Stomach (tissue), 19 donors: ENCODE data around the gene RCE1. TPM values are rescaled to one million over a fixed set of nuclear protein-coding genes. Genes with fewer than 3 reads are reported as not detected.
"Not testable (repeated sequence)": the region's sequence is repeated elsewhere in the genome, so short reads cannot be mapped to it uniquely, and the experiment has no call there.

Experiments used
- DNase-seq, 2 donors: peaks; one replicate each; pipeline versions ENCODE4 v3.0.0 to v3.0.0-alpha.2; 2013 to 2019
- H3K27ac ChIP-seq, 5 donors: fragments of 200-600 bp in 4 of 5; sonication (generic) in 4 of 5; one replicate each; pipeline ENCODE4 v1.5.1; 2013 to 2019; ENCODE audit warnings: mild to moderate bottlenecking in 1 of 5, moderate library complexity in 1 of 5
- H3K27me3 ChIP-seq, 3 donors: fragments of 200-600 bp; sonication (generic); one replicate each; pipeline ENCODE4 v1.5.1; 2017 to 2019; ENCODE audit warnings: mixed run types in 1 of 3
- H3K36me3 ChIP-seq, 4 donors: fragments of 200-600 bp; sonication (generic); 1 replicate in 3 of 4; 2 replicates in 1 of 4; pipeline ENCODE4 v1.5.1; 2016 to 2019
- H3K4me1 ChIP-seq, 4 donors: fragments of 200-600 bp; sonication (generic); one replicate each; pipeline ENCODE4 v1.5.1; 2016 to 2019
- H3K4me3 ChIP-seq, 4 donors: fragments of 200-600 bp; sonication (generic) in 3 of 4; one replicate each; pipeline ENCODE4 v1.5.1; 2016 to 2019; ENCODE audit warnings: mild to moderate bottlenecking in 1 of 4
- H3K9me3 ChIP-seq, 4 donors: fragments of 200-600 bp; sonication (generic); one replicate each; pipeline ENCODE4 v1.5.1; 2016 to 2019
- EP300 ChIP-seq: sonication (generic); formaldehyde crosslinking; IDR thresholded peaks from one replicate; pipeline ENCODE4 v1.6.1; 2017; ENCODE audit warnings: antibody characterized with exemption
- POLR2A ChIP-seq, 4 donors: fragments of 450-650 bp; IDR thresholded peaks; one replicate each; pipeline ENCODE4 v1.6.1; 2016; ENCODE audit warnings: antibody characterized with exemption in 4 of 4, control low read depth in 2 of 4, mild to moderate bottlenecking in 1 of 4, moderate library complexity in 1 of 4
- POLR2AphosphoS5 ChIP-seq, 3 donors: sonication (generic); formaldehyde crosslinking; IDR thresholded peaks; one replicate each; pipeline ENCODE4 v1.6.1; 2016; ENCODE audit warnings: antibody characterized with exemption in 3 of 3
- WGBS, 5 donors: extraction: QIAGEN DNeasy Blood & Tissue Kit in 3 of 5; methylation state at CpG; one replicate each; pipeline versions ENCODE4 v1.1.5 to v1.1.7; 2013 to 2018; 5-methylcytosine and 5-hydroxymethylcytosine counted together
- intact Hi-C: fragments of 100-400 bp; cut with DNase I; formaldehyde crosslinking; loops from one replicate; pipeline ENCODE4 v1.15.1; 2023; ENCODE audit warnings: low total_unique reads
- long read RNA-seq, 10 donors: transcript quantifications; one replicate each; lab custom pipeline, GENCODE V29; 2026
- polyA plus RNA-seq, 3 donors: library from polyadenylated mRNA; stranded (reverse); fragments of 200-250 nt; gene quantifications; one replicate each; pipeline ENCODE4 v1.2.3, GENCODE V29; 2013
- total RNA-seq, 5 donors: library from RNA; depleted of rRNA; stranded (reverse); fragments of >200 nt; gene quantifications; one replicate each; pipeline versions ENCODE4 v1.1.0 to v1.2.3, GENCODE V29; 2014 to 2016
- TF ChIP-seq, protein P1 (sequence below), 7 experiments: fragments of 450-650 bp in 4 of 7; fragments of 200-600 bp in 3 of 7; sonication (generic) in 3 of 7; IDR thresholded peaks; one replicate each; pipeline ENCODE4 v1.5.1; 2016 to 2019; ENCODE audit warnings: antibody characterized with exemption in 7 of 7, control low read depth in 2 of 7, mild to moderate bottlenecking in 1 of 7
- donor health status: healthy with polysubstance abuse.
- donor health status: Bipolar disorder and iron deficiency.
- donor health status: healthy.

The RCE1 gene, protein sequence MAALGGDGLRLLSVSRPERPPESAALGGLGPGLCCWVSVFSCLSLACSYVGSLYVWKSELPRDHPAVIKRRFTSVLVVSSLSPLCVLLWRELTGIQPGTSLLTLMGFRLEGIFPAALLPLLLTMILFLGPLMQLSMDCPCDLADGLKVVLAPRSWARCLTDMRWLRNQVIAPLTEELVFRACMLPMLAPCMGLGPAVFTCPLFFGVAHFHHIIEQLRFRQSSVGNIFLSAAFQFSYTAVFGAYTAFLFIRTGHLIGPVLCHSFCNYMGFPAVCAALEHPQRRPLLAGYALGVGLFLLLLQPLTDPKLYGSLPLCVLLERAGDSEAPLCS
- total RNA-seq (100 to 1,000 TPM in 1 of 5 donors, 10 to 100 TPM in 2, 1 to 10 TPM in 1, under 1 TPM in 1; 0.58 to 124 (median 19.4) TPM), polyA plus RNA-seq (10 to 100 TPM in 2 of 3 donors, 1 to 10 TPM in 1; 9.7 to 22.5 (median 10.1) TPM)
- long read RNA-seq, donor 1, partial matches to known transcripts: 0 of 5 reads
- long read RNA-seq, donor 1, other reads (novel, unspliced or antisense): 0 of 5 reads
- long read RNA-seq, donor 2, partial matches to known transcripts: 0 of 6 reads
- long read RNA-seq, donor 2, other reads (novel, unspliced or antisense): 0 of 6 reads
- long read RNA-seq, donor 3, partial matches to known transcripts: 0 of 3 reads
- long read RNA-seq, donor 3, other reads (novel, unspliced or antisense): 0 of 3 reads
- long read RNA-seq, donor 4: 0 reads
- long read RNA-seq, donor 5, partial matches to known transcripts: 0 of 1 reads
- long read RNA-seq, donor 5, other reads (novel, unspliced or antisense): 0 of 1 reads
- long read RNA-seq, donor 6, transcript RCE1-201 (8 exons, 1,485 nt): major isoform, 6 of 9 reads
- long read RNA-seq, donor 6, partial matches to known transcripts: 0 of 9 reads
- long read RNA-seq, donor 6, other reads (novel, unspliced or antisense): 0 of 9 reads
- long read RNA-seq, donor 7, partial matches to known transcripts: 0 of 5 reads
- long read RNA-seq, donor 7, other reads (novel, unspliced or antisense): 0 of 5 reads
- long read RNA-seq, donor 8, partial matches to known transcripts: 0 of 6 reads
- long read RNA-seq, donor 8, other reads (novel, unspliced or antisense): 0 of 6 reads
- long read RNA-seq, donor 9, partial matches to known transcripts: 0 of 5 reads
- long read RNA-seq, donor 9, other reads (novel, unspliced or antisense): 0 of 5 reads
- long read RNA-seq, donor 10, partial matches to known transcripts: 0 of 3 reads
- long read RNA-seq, donor 10, other reads (novel, unspliced or antisense): 0 of 3 reads

DNA sequence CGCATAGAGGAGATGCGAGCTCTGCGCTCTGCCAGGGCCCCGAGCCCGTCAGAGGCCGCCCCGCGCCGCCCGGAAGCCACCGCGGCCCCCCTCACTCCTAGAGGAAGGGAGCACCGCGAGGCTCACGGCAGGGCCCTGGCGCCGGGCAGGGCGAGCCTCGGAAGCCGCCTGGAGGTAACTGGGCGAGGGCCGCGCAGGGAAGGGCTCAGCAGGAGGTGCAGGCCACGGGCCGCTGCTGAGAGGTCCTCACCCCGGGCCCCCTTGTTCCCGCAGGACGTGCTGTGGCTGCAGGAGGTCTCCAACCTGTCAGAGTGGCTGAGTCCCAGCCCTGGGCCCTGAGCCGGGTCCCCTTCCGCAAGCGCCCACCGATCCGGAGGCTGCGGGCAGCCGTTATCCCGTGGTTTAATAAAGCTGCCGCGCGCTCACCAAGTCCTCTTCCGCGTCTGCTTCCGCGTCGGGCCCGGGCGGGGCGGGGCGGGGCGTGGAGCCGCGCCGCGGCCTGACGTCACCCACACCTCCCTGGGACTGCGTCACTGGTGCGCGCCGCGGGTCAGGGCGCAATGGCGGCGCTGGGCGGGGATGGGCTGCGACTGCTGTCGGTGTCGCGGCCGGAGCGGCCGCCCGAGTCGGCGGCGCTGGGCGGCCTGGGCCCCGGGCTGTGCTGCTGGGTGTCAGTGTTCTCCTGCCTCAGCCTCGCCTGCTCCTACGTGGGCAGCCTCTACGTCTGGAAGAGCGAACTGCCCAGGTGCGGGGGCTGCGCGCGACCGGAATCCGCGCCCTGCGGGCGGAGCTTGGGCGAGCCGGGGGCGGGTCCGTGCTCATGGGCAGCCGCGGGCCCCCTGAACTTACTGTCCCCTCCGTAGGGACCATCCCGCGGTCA, at the start of gene RCE1:
Gene RCE1 (plus strand): TSS at position 546 of the 880 bp plus-strand sequence. CDS start 15 bp downstream, at position 561.
- peaks cover 26 to 50% (median 43%) of the 10 kb centered on the region in 4 donors for H3K4me1 ChIP-seq
- peak within 1 kb of the TSS; percentile 97 to 99 (median 98) for H3K27ac ChIP-seq
- TF ChIP-seq POLR2A (IDR thresholded peaks at IDR 0.05) (peak in 2 of 4 donors; percentile 35 to 62), EP300 (no peak), POLR2AphosphoS5 (IDR thresholded peaks at IDR 0.05) (peak; percentile 98 to 99 (median 98))
- TF ChIP-seq, protein P1, sequence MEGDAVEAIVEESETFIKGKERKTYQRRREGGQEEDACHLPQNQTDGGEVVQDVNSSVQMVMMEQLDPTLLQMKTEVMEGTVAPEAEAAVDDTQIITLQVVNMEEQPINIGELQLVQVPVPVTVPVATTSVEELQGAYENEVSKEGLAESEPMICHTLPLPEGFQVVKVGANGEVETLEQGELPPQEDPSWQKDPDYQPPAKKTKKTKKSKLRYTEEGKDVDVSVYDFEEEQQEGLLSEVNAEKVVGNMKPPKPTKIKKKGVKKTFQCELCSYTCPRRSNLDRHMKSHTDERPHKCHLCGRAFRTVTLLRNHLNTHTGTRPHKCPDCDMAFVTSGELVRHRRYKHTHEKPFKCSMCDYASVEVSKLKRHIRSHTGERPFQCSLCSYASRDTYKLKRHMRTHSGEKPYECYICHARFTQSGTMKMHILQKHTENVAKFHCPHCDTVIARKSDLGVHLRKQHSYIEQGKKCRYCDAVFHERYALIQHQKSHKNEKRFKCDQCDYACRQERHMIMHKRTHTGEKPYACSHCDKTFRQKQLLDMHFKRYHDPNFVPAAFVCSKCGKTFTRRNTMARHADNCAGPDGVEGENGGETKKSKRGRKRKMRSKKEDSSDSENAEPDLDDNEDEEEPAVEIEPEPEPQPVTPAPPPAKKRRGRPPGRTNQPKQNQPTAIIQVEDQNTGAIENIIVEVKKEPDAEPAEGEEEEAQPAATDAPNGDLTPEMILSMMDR (IDR thresholded peaks at IDR 0.05): no peak
- peak within 1 kb of the TSS; percentile 69 to 99 (median 96) for H3K4me3 ChIP-seq
- H3K36me3 ChIP-seq: peaks cover 14 to 53% (median 48%) of the 10 kb centered on the region in 4 donors
- WGBS, 5 donors: 0 to 1% (median 1%) methylated on average over 35 to 98 of the region's 98 CpGs
- no peaks in the 10 kb centered on the region for H3K9me3 ChIP-seq
- H3K27me3 ChIP-seq: no peaks in the 10 kb centered on the region
- intact Hi-C loops: no loop called here
- DNase-seq: peak; percentile 91 to 98

DNA sequence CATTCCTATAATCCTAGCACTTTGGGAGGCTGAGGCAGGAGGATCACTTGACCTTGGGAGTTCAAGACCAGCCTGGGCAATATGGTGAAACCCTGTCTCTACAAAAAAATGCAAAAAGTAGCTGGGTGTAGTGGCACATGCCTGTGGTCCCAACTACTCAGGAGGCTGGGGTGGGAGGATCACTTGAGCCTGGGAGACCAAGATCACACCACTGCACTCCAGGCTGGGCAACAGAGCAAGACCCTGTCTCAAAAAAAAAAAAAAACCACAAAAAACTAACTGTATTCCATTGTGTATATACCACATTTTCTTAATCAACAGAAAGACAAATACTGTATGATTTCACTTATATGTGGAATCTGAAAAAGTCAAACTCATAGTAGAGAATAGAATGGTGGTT, 43.4 kb upstream of the RCE1 start:
- H3K4me1 ChIP-seq, H3K4me3 ChIP-seq, DNase-seq, H3K27ac ChIP-seq, H3K27me3 ChIP-seq, intact Hi-C loops, H3K9me3 ChIP-seq: not testable (repeated sequence)
- H3K36me3 ChIP-seq: peaks cover 0 to 18% (median under 1%) of the 10 kb centered on the region in 4 donors

DNA sequence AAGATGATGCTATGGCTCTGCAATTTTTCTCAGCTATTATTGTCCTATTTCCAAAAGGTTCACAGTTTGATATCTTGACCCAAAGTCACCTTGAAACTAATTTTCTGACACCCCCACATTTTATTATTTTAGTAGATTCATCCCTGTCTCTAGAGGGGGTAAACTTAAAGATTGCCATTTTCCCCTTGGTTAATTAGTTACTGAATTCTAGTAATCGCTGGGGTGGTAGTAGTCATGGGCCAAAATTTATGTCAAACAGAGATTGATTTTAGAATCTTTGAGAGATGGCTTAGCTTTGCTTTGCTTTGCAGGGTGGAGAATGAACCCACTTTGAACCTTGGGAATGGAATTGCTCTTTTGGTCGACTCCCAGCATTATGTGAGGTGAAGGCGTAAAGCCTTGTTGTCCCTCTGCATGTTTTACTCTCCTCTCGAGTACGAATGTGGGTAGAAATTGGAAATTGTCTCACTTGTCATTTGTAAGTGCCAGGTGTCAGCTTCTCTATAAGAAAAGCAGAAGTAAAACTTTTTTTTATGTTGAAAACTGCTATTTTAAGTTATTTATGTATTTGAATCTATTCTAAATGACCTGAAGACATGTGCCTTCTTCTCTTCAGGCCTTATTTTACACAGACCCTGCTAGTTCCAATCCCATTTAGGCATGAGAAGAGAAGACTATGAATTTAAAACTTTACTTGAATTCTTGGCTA, 42.4 kb upstream of the RCE1 start:
- Histone ChIP-seq H3K27me3 (no peaks in the 10 kb centered on the region), H3K9me3 (no peaks in the 10 kb centered on the region), H3K4me3 (no peak overlapping the region), H3K4me1 (no peaks in the 10 kb centered on the region), H3K36me3 (peaks cover 0 to 26% (median 2%) of the 10 kb centered on the region in 4 donors), H3K27ac (no peak overlapping the region)
- 83 to 92% (median 90%) methylated on average over 5 of the region's 5 CpGs for WGBS, 5 donors
- TF ChIP-seq POLR2AphosphoS5 (IDR thresholded peaks at IDR 0.05): no peak
- TF ChIP-seq, protein P1 (IDR thresholded peaks at IDR 0.05): no peak
- no peak for TF ChIP-seq EP300
- intact Hi-C loops: no loop called here
- no peak for DNase-seq

DNA sequence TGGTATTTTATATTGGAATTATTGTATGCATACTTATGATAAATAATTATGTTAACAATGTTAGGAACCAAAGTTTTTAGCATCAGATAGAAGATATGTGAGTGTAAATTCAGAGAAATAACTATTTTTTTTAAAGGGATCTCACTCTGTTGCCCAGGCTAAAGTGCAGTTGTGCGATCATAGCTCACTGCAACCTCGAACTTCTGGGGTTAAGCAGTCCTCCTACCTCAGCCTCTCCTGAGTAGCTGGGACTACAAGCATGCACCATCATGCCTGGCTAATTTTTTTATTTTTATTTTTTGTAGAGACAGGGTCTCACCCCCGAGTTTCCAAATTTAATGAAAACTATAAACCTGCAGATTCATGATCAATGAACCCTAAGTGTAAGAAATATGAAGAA, 33.6 kb upstream of the RCE1 start:
- no peaks in the 10 kb centered on the region for H3K27me3 ChIP-seq
- intact Hi-C loops: no loop called here
- no peak for DNase-seq
- H3K36me3 ChIP-seq: peaks cover 0 to 10% (median 5%) of the 10 kb centered on the region in 4 donors
- TF ChIP-seq POLR2A (IDR thresholded peaks at IDR 0.05): no peak
- TF ChIP-seq, protein P1 (IDR thresholded peaks at IDR 0.05): no peak
- TF ChIP-seq POLR2AphosphoS5 (IDR thresholded peaks at IDR 0.05): no peak
- no peak for TF ChIP-seq EP300
- H3K27ac ChIP-seq: no peak overlapping the region
- H3K4me1 ChIP-seq: no peaks in the 10 kb centered on the region
- no peaks in the 10 kb centered on the region for H3K9me3 ChIP-seq
- WGBS, 5 donors: 94 to 96% (median 95%) methylated on average over 3 of the region's 3 CpGs
- no peak overlapping the region for H3K4me3 ChIP-seq
